Muscle layer of duodenum (tissue), 2 donors: ENCODE measurements around the gene R3HDM2.
A peak's percentile ranks its signal among the peaks of the same experiment; 100 is the strongest.
"Not testable (repeated sequence)": the region's sequence is repeated elsewhere in the genome, so short reads cannot be mapped to it uniquely, and the experiment has no call there.

Source experiments
- H3K27ac ChIP-seq: one replicate; pipeline ENCODE4 v1.7.0; 2013; ENCODE audit warnings: mild to moderate bottlenecking, low read length
- H3K27me3 ChIP-seq: one replicate; pipeline ENCODE4 v1.7.0; 2013; ENCODE audit warnings: low read depth, mild to moderate bottlenecking, control low read depth, low read length
- H3K36me3 ChIP-seq, 2 donors: one replicate each; pipeline ENCODE4 v1.7.0; 2013; ENCODE audit warnings: low read length in 2 of 2, control low read depth in 1 of 2, mild to moderate bottlenecking in 1 of 2; ENCODE audit not compliant: insufficient read depth in 2 of 2, control insufficient read depth in 1 of 2
- H3K4me1 ChIP-seq, 2 donors: one replicate each; pipeline ENCODE4 v1.7.0; 2013; ENCODE audit warnings: low read length in 2 of 2, mild to moderate bottlenecking in 2 of 2, control low read depth in 1 of 2, moderate library complexity in 1 of 2; ENCODE audit not compliant: insufficient read depth in 2 of 2, control insufficient read depth in 1 of 2
- H3K4me3 ChIP-seq, 2 donors: one replicate each; pipeline ENCODE4 v1.7.0; 2013; ENCODE audit warnings: low read length in 2 of 2, low read depth in 1 of 2, mild to moderate bottlenecking in 1 of 2
- H3K9me3 ChIP-seq, 2 donors: one replicate each; pipeline ENCODE4 v1.7.0; 2013; ENCODE audit warnings: low read length in 2 of 2, control low read depth in 1 of 2, mild to moderate bottlenecking in 1 of 2; ENCODE audit not compliant: control insufficient read depth in 1 of 2
- donor health status: healthy.

R3HDM2 gene

GRCh38 chr12:57366315-57366714, 64.5 kb downstream of the R3HDM2 start:
- no peak overlapping the region for H3K27ac ChIP-seq
- peaks cover 0 to 2% of the 10 kb centered on the region in 2 donors for H3K9me3 ChIP-seq
- peaks cover 0 to 7% of the 10 kb centered on the region in 2 donors for H3K36me3 ChIP-seq
- no peaks in the 10 kb centered on the region for H3K27me3 ChIP-seq
- no peak overlapping the region for H3K4me3 ChIP-seq
- H3K4me1 ChIP-seq = peaks cover 0 to 7% of the 10 kb centered on the region in 2 donors

- H3K9me3 ChIP-seq, H3K36me3 ChIP-seq, H3K27ac ChIP-seq, H3K27me3 ChIP-seq, H3K4me1 ChIP-seq, H3K4me3 ChIP-seq: not testable (repeated sequence)
Measured at GRCh38 chr12:57364156-57364555, 66.7 kb downstream of the R3HDM2 start.

GRCh38 chr12:57360468-57360867, 70.4 kb downstream of the R3HDM2 start:
- Histone ChIP-seq H3K4me1 (no peaks in the 10 kb centered on the region), H3K36me3 (no peaks in the 10 kb centered on the region), H3K9me3 (no peaks in the 10 kb centered on the region), H3K27ac (no peak overlapping the region), H3K4me3 (no peak overlapping the region), H3K27me3 (no peaks in the 10 kb centered on the region)

GRCh38 chr12:57358646-57359045, 72.2 kb downstream of the R3HDM2 start:
- H3K9me3 ChIP-seq = no peaks in the 10 kb centered on the region
- no peaks in the 10 kb centered on the region for H3K36me3 ChIP-seq
- H3K27ac ChIP-seq = no peak overlapping the region
- no peaks in the 10 kb centered on the region for H3K27me3 ChIP-seq
- no peaks in the 10 kb centered on the region for H3K4me1 ChIP-seq
- no peak overlapping the region for H3K4me3 ChIP-seq

GRCh38 chr12:57355734-57356133, 75.1 kb downstream of the R3HDM2 start:
- no peak overlapping the region for H3K4me3 ChIP-seq
- no peaks in the 10 kb centered on the region for H3K9me3 ChIP-seq
- no peaks in the 10 kb centered on the region for H3K4me1 ChIP-seq
- H3K27me3 ChIP-seq = no peaks in the 10 kb centered on the region
- H3K36me3 ChIP-seq = no peaks in the 10 kb centered on the region
- no peak overlapping the region for H3K27ac ChIP-seq

GRCh38 chr12:57352166-57352565, 78.7 kb downstream of the R3HDM2 start:
- Histone ChIP-seq H3K27me3 (no peaks in the 10 kb centered on the region), H3K4me1 (no peaks in the 10 kb centered on the region), H3K27ac (no peak overlapping the region), H3K36me3 (no peaks in the 10 kb centered on the region), H3K9me3 (peaks cover 0 to 5% of the 10 kb centered on the region in 2 donors), H3K4me3 (no peak overlapping the region)

GRCh38 chr12:57347284-57347683, 83.6 kb downstream of the R3HDM2 start:
- Histone ChIP-seq H3K9me3 (peaks cover 0 to 5% of the 10 kb centered on the region in 2 donors), H3K4me1 (no peaks in the 10 kb centered on the region), H3K4me3 (no peak overlapping the region), H3K27ac (no peak overlapping the region), H3K27me3 (no peaks in the 10 kb centered on the region), H3K36me3 (no peaks in the 10 kb centered on the region)

GRCh38 chr12:57343703-57344378, 87.0 kb downstream of the R3HDM2 start:
- Histone ChIP-seq H3K27ac (no peak overlapping the region), H3K27me3 (no peaks in the 10 kb centered on the region)

GRCh38 chr12:57342207-57342691, 88.6 kb downstream of the R3HDM2 start:
- Histone ChIP-seq H3K27me3 (no peaks in the 10 kb centered on the region), H3K27ac (no peak overlapping the region), H3K4me1 (peaks cover 6 to 16% of the 10 kb centered on the region in 2 donors), H3K9me3 (no peaks in the 10 kb centered on the region), H3K4me3 (no peak overlapping the region), H3K36me3 (no peaks in the 10 kb centered on the region)

More at GRCh38 chr12:57343703-57344378, 87.0 kb downstream of the R3HDM2 start:
- peaks cover 0 to 5% of the 10 kb centered on the region in 2 donors for H3K9me3 ChIP-seq
- no peaks in the 10 kb centered on the region for H3K36me3 ChIP-seq
- no peak overlapping the region for H3K4me3 ChIP-seq
- H3K4me1 ChIP-seq = peaks cover 6 to 16% of the 10 kb centered on the region in 2 donors

- no peak overlapping the region for H3K4me3 ChIP-seq
- H3K4me1 ChIP-seq = peaks cover 6 to 16% of the 10 kb centered on the region in 2 donors
- H3K36me3 ChIP-seq = no peaks in the 10 kb centered on the region
- peak overlapping the region; percentile 14 for H3K27ac ChIP-seq
- no peaks in the 10 kb centered on the region for H3K9me3 ChIP-seq
- H3K27me3 ChIP-seq = no peaks in the 10 kb centered on the region
Measured at GRCh38 chr12:57341275-57341990, 89.4 kb downstream of the R3HDM2 start.

GRCh38 chr12:57340104-57340503, 90.7 kb downstream of the R3HDM2 start:
- Histone ChIP-seq H3K4me3 (peak overlapping the region in 1 of 2 donors; percentile 3), H3K9me3 (no peaks in the 10 kb centered on the region), H3K36me3 (no peaks in the 10 kb centered on the region), H3K27me3 (no peaks in the 10 kb centered on the region), H3K27ac (peak overlapping the region; percentile 64), H3K4me1 (peaks cover 6 to 16% of the 10 kb centered on the region in 2 donors)
